AG08395 (cell line): ENCODE data around the gene RC3H2.
"Not testable (repeated sequence)": the region's sequence is repeated elsewhere in the genome, so short reads cannot be mapped to it uniquely, and the experiment has no call there.

Source experiments
- DNase-seq: peaks from one replicate; pipeline ENCODE4 v3.0.0; 2012; ENCODE audit warnings: mixed read lengths, low spot score

The RC3H2 gene

DNA sequence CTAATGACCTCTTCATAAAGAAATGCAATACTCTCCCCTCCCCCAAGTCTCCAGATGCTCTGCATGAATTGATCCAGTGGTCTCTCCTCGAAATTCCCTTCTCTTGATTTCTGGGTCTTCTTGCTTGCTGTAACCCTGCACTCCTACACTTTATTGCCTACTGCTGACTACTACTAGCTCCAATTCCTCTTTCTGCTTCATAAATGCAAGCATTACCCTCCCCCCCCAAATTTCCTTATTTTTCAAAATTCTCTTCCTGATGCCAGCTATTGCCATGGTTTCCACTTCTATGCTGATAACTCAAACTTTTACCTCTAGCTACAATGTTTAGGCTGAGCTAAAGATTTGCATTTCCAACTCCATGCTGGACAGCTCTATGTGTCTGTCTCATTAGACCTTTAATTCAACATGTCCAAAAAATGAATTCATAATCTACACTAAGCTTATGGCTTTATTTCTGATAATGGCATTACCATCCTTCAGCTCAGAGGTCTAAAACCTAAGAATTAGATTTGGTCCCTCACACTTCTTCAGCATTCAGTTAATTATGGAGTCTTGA lies 24.7 kb upstream of the RC3H2 start:
- DNase-seq = no peak

GRCh38 chr9:122923947-122924346 lies 18.8 kb upstream of the RC3H2 start:
- DNase-seq = no peak

- no peak for DNase-seq
Measured at GRCh38 chr9:122922713-122923112, 17.6 kb upstream of the RC3H2 start.

DNA sequence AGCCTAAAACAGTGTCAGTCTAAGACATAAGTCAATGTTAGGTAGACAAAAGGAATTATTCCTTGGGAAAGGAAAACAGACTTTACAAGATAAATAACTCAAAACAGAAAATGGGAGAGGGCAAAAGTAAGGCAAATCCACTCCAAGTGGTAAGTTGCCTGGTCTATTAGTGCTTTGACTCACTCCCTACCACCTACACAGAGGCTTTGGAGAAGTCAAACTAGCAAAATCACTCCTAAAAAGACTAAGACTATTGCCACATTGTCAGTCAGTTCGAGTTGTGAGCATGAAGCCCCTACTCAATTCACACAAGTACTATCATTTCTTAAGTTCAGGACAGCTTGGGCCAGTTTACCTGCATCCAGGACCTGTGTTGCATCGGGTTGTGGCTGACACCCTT lies 13.2 kb upstream of the RC3H2 start:
- DNase-seq = no peak

DNA sequence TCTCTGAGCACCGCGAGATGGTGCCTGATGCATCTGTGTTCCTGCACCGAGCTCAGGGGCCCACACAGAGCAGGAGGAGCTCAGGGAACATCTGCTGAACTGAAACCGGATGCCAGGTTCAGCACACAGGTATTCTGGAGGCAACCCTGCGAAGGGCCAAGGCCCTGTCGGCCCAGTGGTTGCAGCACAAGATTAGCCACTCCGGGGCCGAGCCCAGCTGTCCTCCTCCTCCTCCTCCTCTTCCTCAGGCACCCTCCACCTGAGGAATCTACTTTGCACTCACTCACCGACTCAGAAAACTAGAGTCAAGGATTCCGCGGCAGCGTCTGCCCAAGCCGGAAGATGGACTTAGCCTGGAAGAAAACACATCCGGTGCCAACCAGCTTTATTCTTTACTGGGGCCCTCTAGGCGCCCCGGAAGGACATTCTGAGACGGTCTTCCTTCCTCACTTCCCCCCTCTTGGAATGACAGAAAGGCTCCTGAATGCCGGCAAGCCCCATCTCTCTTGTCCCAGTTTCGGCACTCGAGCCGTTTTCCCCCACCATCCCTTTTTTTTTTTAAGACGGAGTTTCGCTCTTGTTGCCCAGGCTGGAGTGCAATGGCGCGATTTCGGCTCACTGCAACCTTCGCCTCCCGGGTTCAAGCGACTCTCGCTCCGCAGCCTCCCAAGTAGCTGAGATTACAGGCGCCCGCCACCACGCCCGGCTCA lies 8.0 kb upstream of the RC3H2 start, which contains the start of gene ZBTB6:
Gene ZBTB6, minus strand, starts transcription at position 360 of the 710 bp plus-strand sequence. CDS start 1,251 bp downstream, outside the sequence.
- peak; percentile 89 for DNase-seq

DNA sequence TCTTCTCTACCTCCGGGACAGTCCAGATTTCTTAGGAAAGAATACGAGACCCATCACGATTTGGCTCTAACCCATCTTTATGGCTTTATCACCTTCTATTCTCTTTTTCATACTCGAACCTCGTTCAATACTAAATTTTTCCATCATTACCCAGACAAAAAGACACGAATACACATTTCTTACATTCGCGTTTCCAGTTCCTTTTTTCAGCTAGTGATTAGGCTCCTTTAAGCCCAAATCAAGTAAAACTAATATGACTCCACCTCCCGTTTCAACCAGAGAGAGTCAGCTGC lies 7.5 kb upstream of the RC3H2 start:
- DNase-seq = no peak

- not testable (repeated sequence) for DNase-seq
Measured at GRCh38 chr9:122906122-122906521, 963 bp upstream of the RC3H2 start.

DNA sequence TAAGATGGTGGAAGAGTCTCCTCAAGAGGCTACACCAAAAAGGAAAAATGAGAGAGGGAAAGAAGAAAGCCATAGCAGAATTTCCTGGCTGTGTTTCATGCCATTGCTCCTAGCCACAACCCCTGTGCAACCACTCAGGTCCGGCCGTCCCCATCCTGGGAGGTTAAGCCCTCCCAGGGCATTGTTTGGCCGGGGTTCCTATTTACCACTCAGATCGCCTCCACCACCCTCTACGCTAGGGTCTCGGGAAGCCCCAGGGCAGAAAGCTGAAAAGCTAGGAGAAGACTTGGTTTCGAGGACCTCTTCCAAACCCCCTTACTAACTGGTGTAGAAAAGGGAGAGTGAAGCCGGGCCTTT lies 715 bp downstream of the RC3H2 start:
- DNase-seq = peak; percentile 46

DNA sequence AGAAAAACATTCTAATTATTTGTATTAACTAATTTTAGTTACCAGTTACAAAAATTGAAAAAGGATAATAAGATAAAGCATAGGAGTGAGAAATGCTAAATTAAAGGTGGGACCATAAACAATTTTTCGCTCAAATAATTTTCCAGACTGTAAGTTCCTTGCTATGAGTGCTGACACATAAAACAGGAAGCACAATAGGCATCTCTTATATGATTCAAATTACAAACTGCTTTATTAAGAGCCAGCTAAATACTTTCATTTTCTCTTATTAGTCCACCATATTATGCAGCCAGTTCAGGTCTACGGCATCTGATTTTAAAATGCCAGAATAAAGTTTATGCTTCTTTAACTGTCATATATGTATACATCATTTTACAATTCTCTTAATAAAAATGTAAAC lies 4.4 kb downstream of the RC3H2 start:
- DNase-seq = no peak

- no peak for DNase-seq
Measured at GRCh38 chr9:122897969-122898368, 7.2 kb downstream of the RC3H2 start.

DNA sequence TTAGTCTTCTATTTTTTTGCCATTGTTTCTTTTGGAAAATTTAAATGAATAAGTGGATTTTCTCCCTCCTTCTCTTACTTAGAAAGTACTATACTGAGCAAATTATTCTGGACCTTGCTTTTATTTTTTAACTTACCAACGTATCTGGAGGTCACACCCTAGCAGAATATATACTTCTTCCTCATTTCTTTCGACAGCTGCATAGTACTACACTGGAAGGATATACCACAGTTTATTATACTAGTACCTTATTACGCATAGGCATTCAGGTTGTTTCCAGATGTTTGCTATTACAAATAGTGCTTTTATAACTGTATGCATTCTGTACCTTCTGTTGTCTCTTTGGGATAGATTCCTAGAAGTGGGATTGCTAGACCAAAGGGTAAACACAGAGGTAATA lies 16.7 kb downstream of the RC3H2 start:
- DNase-seq = no peak

DNA sequence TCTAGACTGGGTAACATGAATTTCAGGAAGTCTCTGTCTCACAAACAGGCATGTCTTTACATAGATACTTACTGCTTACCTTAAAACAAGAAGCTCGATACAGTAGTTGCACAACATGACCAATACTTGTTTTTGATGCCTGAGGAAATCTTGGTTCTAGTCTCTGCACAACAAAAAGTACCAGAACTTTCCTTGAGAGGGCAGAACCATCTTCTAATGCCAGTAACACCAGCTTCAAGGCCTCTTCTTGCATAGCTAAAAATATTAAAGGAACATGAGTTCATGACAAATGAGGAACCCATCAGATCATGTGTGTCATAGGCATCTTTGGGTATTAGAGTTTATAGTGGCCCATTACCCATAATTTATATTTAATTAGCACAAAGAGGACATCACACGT lies 22.0 kb downstream of the RC3H2 start:
- no peak for DNase-seq

GRCh38 chr9:122879443-122879842 lies 25.7 kb downstream of the RC3H2 start:
- no peak for DNase-seq

DNA sequence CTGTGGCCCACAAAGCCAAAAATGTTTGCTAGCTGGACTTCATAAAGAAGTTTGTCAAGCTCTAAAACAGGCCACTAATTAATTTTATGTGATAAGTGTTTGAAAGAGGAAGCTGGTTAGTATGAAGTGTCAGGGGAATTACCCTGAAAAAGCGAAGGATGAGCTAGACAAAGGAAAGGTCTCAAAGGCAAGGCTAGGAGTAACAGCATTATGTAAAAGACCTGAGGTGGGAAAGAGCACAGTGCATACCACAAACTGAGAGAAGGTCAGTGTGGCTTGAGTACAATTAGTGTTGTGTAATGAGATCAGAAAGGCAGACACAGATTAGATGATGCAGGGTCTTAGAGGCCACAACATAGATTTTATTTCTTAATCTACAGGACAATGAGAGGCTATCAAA lies 29.6 kb downstream of the RC3H2 start:
- DNase-seq = no peak

DNA sequence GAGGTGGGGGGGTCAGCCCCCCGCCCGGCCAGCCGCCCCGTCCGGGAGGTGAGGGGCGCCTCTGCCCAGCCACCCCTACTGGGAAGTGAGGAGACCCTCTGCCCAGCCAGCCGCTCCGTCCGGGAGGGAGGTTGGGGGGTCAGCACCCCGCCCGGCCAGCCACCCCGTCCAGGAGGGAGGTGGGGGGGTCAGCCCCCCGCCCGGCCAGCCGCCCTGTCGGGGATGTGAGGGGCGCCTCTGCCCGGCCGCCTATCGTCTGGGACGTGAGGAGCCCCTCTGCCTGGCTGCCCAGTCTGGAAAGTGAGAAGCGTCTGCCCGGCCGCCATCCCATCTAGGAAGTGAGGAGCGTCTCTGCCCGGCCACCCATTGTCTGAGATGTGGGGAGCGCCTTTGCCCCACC lies 37.9 kb downstream of the RC3H2 start:
- DNase-seq = not testable (repeated sequence)

GRCh38 chr9:122866079-122866478 lies 39.1 kb downstream of the RC3H2 start:
- DNase-seq = no peak

- DNase-seq = no peak
Measured at GRCh38 chr9:122865300-122865699, 39.9 kb downstream of the RC3H2 start.

- no peak for DNase-seq
Measured at GRCh38 chr9:122863407-122863806, 41.8 kb downstream of the RC3H2 start.

DNA sequence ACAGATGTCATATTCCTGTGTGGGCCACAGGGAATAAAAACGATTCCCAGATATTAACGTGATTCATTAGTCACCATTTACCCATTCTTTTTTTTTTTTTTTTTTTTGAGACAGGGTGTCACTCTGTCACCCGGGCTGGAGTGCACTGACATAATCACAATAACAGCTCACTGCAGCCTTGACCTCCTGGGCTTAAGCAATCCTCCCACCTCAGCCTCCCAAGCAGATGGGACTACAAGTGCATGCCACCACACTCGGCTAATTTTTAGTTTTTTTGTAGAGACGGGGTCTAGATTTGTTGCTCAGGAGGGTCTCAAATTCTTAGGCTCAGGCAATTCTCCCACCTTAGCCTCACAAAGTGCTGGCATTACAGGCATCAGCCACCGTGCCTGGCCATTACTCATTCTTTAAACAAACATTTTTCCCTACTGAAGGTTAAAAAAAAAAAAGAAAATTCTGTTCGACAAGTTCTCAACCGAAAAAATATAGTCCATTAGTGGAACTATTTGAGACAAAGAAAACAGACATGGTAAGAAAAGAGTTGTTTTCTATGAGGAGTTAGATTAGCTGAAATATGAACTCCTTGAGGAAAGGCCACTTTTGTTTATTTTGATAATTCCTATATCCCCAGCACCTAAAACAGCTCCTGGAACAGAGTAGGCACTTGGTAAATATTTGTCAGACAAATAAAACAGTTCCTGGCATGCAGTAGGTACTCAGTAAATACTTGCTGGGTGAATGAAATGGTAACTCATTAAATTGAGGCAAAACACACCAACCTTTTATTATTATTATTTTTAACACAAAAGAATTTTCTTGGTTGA lies 44.6 kb downstream of the RC3H2 start:
- no peak for DNase-seq

DNA sequence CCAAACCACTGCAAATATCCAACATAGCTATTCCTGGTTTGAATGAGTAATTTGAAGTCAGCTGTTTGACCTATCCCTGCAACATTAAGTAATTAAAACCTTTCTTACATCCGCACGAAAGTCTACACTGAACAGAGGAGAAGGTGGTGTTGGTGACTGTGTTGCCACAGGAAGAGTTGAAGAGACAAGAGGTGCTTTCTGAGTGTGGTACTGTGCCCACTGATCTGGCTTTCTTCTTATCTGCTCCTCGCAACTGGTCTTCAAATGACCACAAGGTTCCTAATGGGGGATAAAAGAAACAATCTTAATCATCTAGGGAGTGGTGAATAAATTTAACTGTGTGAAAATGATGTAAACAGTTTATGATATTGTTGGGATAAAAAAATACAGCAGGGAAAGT lies 47.3 kb downstream of the RC3H2 start:
- no peak for DNase-seq

DNA sequence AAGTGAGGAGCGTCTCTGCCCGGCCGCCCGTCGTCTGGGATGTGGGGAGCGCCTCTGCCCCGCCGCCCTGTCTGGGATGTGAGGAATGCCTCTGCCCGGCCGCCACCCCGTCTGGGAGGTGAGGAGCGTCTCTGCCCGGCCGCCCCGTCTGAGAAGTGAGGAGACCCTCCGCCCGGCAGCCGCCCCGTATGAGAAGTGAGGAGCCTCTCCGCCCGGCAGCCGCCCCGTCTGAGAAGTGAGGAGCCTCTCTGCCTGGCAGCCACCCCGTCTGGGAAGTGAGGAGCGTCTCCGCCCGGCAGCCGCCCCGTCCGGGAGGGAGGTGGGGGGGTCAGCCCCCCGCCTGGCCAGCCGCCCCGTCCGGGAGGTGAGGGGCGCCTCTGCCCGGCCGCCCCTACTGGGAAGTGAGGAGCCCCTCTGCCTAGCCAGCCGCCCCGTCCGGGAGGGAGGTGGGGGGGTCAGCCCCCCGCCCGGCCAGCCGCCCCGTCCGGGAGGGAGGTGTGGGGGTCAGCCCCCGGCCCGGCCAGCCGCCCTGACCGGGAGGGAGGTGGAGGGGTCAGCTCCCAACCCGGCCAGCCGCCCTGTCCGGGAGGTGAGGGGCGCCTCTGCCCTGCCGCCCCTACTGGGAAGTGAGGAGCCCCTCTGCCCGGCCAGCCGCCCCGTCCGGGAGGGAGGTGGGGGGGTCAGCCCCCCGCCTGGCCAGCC lies 52.9 kb downstream of the RC3H2 start:
- not testable (repeated sequence) for DNase-seq

- no peak for DNase-seq
Measured at GRCh38 chr9:122848256-122848943, 56.8 kb downstream of the RC3H2 start.
